NCI-H1048 (cell line): ENCODE measurements around the gene TMEM40.
"Not testable (repeated sequence)": the region's sequence is repeated elsewhere in the genome, so short reads cannot be mapped to it uniquely, and the experiment has no call there.

Experiments used
- DNase-seq: peaks from one replicate; lab custom pipeline; 2025; lab: John Stamatoyannopoulos, UW

TMEM40 gene

GRCh38 chr3:12759097-12759679, at the start of gene TMEM40:
Gene TMEM40 (minus strand): TSS chr3:12759259. CDS start chr3:12749832, 9,427 bp downstream.
- DNase-seq: no peak

GRCh38 chr3:12808587-12808986, 49.5 kb upstream of the TMEM40 start:
- DNase-seq: no peak

GRCh38 chr3:12807601-12808359, 48.7 kb upstream of the TMEM40 start:
- DNase-seq: no peak

GRCh38 chr3:12807066-12807465, 48.0 kb upstream of the TMEM40 start:
- no peak for DNase-seq

GRCh38 chr3:12803371-12803770, 44.3 kb upstream of the TMEM40 start:
- DNase-seq: no peak

- no peak for DNase-seq
Observed at GRCh38 chr3:12799525-12800440, 40.7 kb upstream of the TMEM40 start.

- no peak for DNase-seq
Observed at GRCh38 chr3:12798559-12799179, 39.6 kb upstream of the TMEM40 start.

- DNase-seq: no peak
Observed at GRCh38 chr3:12797892-12798558, 39.0 kb upstream of the TMEM40 start.

GRCh38 chr3:12797124-12797891, 38.2 kb upstream of the TMEM40 start:
- no peak for DNase-seq

- no peak for DNase-seq
Observed at GRCh38 chr3:12796171-12797123, 37.4 kb upstream of the TMEM40 start, which contains the start of gene CAND2. Gene CAND2 (plus strand): TSS chr3:12796680. CDS start chr3:12796721, 41 bp downstream.

GRCh38 chr3:12793701-12794100, 34.6 kb upstream of the TMEM40 start:
- DNase-seq: no peak

GRCh38 chr3:12791430-12791829, 32.4 kb upstream of the TMEM40 start:
- DNase-seq: no peak

GRCh38 chr3:12787967-12788690, 29.1 kb upstream of the TMEM40 start:
- DNase-seq: not testable (repeated sequence)

- not testable (repeated sequence) for DNase-seq
Observed at GRCh38 chr3:12787346-12787745, 28.3 kb upstream of the TMEM40 start.

- DNase-seq: peak; percentile 16
Observed at GRCh38 chr3:12785096-12785495, 26.0 kb upstream of the TMEM40 start.

GRCh38 chr3:12782172-12782815, 23.2 kb upstream of the TMEM40 start:
- DNase-seq: peak; percentile 91

- no peak for DNase-seq
Observed at GRCh38 chr3:12780751-12781150, 21.7 kb upstream of the TMEM40 start.

GRCh38 chr3:12777171-12777570, 18.1 kb upstream of the TMEM40 start:
- DNase-seq: no peak
